H1 (cell line): ENCODE measurements around the gene GNG8. TPM values are rescaled to one million over a fixed set of nuclear protein-coding genes. Genes with fewer than 3 reads are reported as not detected.

Experiments used
- CBX5 ChIP-seq: fragments of 300-800, 300-1000 bp; sonication (generic); IDR thresholded peaks from 2 replicates; pipeline ENCODE4 v1.7.1; 2016; ENCODE audit warnings: antibody characterized with exemption, low read length, low read depth
- CBX8 ChIP-seq: fragments of 300-800, 300-1000 bp; sonication (generic); IDR thresholded peaks from 2 replicates; pipeline ENCODE4 v1.7.1; 2016; ENCODE audit warnings: low read depth, low read length, borderline replicate concordance
- KDM1A ChIP-seq: fragments of 200-600, 300-600 bp; sonication (generic); IDR thresholded peaks from 2 replicates; pipeline ENCODE4 v1.7.1; 2016; ENCODE audit warnings: mild to moderate bottlenecking, low read length, borderline replicate concordance
- PHF8 ChIP-seq: fragments of 200-600 bp; sonication (generic); conservative IDR thresholded peaks from 2 replicates; pipeline ENCODE4 v1.7.1; 2012; ENCODE audit warnings: low read depth, mild to moderate bottlenecking, inconsistent platforms, low read length, moderate library complexity
- RBBP5 ChIP-seq: IDR thresholded peaks from 2 replicates; pipeline ENCODE4 v1.7.1; 2012; ENCODE audit warnings: low read depth, mild to moderate bottlenecking, inconsistent platforms, low read length, moderate library complexity, borderline replicate concordance
- SAP30 ChIP-seq: fragments of 300-600 bp; sonication (generic); IDR thresholded peaks from 2 replicates; pipeline ENCODE4 v1.7.1; 2012; ENCODE audit warnings: low read length, moderate library complexity, mild to moderate bottlenecking, inconsistent platforms; ENCODE audit not compliant: insufficient read depth, insufficient replicate concordance
- SIRT6 ChIP-seq: IDR thresholded peaks from one replicate; pipeline ENCODE4 v1.7.1; 2012; ENCODE audit warnings: low read length, inconsistent platforms
- polyA plus RNA-seq, 7 experiments: library from polyadenylated mRNA; depleted of rRNA in 3 of 7; stranded (reverse) in 5 of 7; unstranded in 2 of 7; fragments of >200 nt in 5 of 7; fragments of 200-250 nt in 2 of 7; gene quantifications; 1 replicate in 5 of 7; 2 replicates in 1 of 7; 4 replicates in 1 of 7; pipeline versions ENCODE4 v1.2.1 to v1.2.3, GENCODE V29; 2011 to 2013; ENCODE audit warnings: missing spikeins in 2 of 7, mixed read lengths in 2 of 7
- total RNA-seq: library from RNA; stranded (reverse); fragmentation: NEBNext Ultra II Directional; extraction: Animal tissue kit (Norgen Biotek cat#: 25700); gene quantifications from 2 replicates; pipeline ENCODE4 v1.2.1, GENCODE V29; 2021

Gene GNG8
- total and polyA plus RNA-seq, 2 of the 8 experiments (the other 6 are each of a cell fraction or from before 2014, with no cell fraction given): not detected

GRCh38 chr19:46660008-46660517 is 24.1 kb upstream of the GNG8 start (continued):
- TF ChIP-seq CBX8 (no peak), PHF8 (no peak), RBBP5 (peak; percentile 11; the same call in 1 of the 2 replicates), SIRT6 (no peak), KDM1A (peak; percentile 77; the same call in 1 of the 2 replicates), CBX5 (no peak), SAP30 (peak; percentile 70)
